HG03432 (cell line): Measurements from ENCODE around the gene TMEM119.

Experiments used
- ATAC-seq: cut with Tn5 transposase; IDR thresholded peaks from one replicate; pipeline ENCODE4 v1.9.1; 2021; ENCODE audit warnings: mild to moderate bottlenecking, moderate library complexity; ENCODE audit not compliant: unreplicated experiment

Gene TMEM119

GRCh38 chr12:108548954-108549521 is 48.8 kb downstream of the TMEM119 start:
- no peak for ATAC-seq

GRCh38 chr12:108547686-108548085 is 50.2 kb downstream of the TMEM119 start:
- no peak for ATAC-seq

GRCh38 chr12:108543652-108544051 is 54.2 kb downstream of the TMEM119 start:
- no peak for ATAC-seq

- no peak for ATAC-seq
These were observed 55.6 kb downstream of the TMEM119 start for GRCh38 chr12:108542320-108542719.
